Coronary artery (tissue), 2 donors: ENCODE measurements around the gene GALM.

ENCODE experiments used
- DNase-seq: peaks from one replicate; pipeline ENCODE4 v3.0.0-alpha.2; 2017; ENCODE audit warnings: low spot score
- H3K27ac ChIP-seq, 2 donors: fragments of 200-600 bp; sonication (generic); one replicate each; pipeline ENCODE4 v1.5.1; 2016 to 2019
- H3K4me3 ChIP-seq: fragments of 200-600 bp; sonication (generic); 2 replicates; pipeline ENCODE4 v1.5.1; 2016; ENCODE audit warnings: mild to moderate bottlenecking, moderate library complexity
- CTCF ChIP-seq: fragments of 200-600 bp; sonication (generic); IDR thresholded peaks from one replicate; pipeline ENCODE4 v1.5.1; 2019; ENCODE audit warnings: antibody characterized with exemption

GALM gene

GRCh38 chr2:38655441-38655840 is 10.5 kb upstream of the GALM start:
- DNase-seq, result no peak

DNA sequence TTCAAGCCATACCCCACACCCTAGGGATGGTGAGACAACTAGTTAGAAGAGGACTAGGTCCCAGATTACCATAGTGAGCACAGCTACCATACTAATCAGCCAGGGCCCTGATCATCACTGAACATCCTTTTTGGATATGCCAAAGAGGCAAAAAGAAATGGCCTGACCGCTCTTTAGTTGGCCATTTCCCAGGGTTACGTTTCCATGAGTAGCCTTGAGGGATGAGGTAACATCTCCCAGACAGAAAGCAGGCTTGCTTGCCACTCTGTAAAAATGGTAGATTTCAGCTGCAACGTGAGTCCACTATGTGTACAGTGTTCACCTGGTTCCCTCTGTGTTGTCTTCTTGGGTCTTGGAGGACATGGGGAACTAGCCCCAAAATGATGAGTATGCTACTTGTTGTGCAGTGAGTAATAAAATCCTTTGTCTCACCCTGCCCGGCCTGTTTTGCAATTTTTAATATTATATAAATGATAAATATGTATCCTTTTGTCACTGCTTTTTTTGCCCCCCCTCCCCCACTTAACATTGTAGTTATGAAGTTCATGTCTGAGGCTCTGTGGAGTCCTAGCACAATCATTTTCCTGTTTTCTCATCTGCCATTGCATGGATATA is 8.9 kb upstream of the GALM start:
- no peak overlapping the region for H3K27ac ChIP-seq
- no peak for TF ChIP-seq CTCF

More at GRCh38 chr2:38655441-38655840, 10.5 kb upstream of the GALM start:
- Histone ChIP-seq H3K27ac (no peak overlapping the region), H3K4me3 (no peak overlapping the region)
- no peak for TF ChIP-seq CTCF

GRCh38 chr2:38658613-38659012 is 7.3 kb upstream of the GALM start:
- no peak for DNase-seq
- Histone ChIP-seq H3K4me3 (no peak overlapping the region), H3K27ac (no peak overlapping the region)
- no peak for TF ChIP-seq CTCF

More for the DNA sequence above, 8.9 kb upstream of the GALM start:
- no peak for DNase-seq
- H3K4me3 ChIP-seq, result no peak overlapping the region

GRCh38 chr2:38659115-38659514 is 6.8 kb upstream of the GALM start:
- no peak overlapping the region for H3K27ac ChIP-seq
- H3K4me3 ChIP-seq, result no peak overlapping the region
- DNase-seq, result no peak
- no peak for TF ChIP-seq CTCF

DNA sequence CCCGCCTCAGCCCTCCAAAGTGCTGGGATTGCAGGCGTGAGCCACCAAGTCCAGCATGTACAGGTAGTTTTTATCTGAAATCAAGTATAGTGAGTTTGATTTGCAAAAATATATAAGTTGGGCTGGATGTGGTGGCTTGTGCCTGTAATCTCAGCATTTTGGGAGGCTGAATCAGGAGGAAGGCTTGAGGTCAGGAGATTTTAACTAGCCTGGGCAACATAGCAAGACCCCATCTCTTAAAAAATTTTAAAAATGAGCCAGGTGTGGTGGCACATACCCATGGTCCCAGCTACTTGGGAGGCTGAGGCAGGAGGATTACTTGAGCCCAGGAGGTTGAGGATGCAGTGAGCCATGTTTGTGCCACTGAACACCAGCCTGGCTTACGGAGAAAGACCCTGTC is 5.6 kb upstream of the GALM start:
- Histone ChIP-seq H3K4me3 (no peak overlapping the region), H3K27ac (no peak overlapping the region)
- DNase-seq, result no peak
- TF ChIP-seq CTCF, result no peak

DNA sequence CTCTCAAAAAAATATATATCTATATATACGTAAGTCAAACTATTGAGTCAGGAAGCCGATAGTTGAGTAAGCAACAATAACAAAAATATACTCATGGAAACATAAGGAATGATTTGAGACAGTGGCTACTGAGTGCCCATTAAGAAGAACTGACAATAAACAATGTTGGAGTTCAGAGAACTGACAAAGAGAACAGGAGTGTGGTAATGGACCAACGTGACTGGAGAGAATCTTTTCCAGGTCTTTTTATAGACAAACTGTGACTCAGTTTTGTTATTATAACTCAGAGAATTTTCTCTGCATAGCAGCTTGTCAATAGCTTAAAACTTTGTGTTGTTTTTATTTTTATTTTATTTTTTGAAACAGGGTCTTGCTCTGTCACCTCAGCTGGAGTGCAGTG is 4.6 kb upstream of the GALM start:
- H3K4me3 ChIP-seq, result no peak overlapping the region
- no peak for DNase-seq
- TF ChIP-seq CTCF, result no peak
- no peak overlapping the region for H3K27ac ChIP-seq

DNA sequence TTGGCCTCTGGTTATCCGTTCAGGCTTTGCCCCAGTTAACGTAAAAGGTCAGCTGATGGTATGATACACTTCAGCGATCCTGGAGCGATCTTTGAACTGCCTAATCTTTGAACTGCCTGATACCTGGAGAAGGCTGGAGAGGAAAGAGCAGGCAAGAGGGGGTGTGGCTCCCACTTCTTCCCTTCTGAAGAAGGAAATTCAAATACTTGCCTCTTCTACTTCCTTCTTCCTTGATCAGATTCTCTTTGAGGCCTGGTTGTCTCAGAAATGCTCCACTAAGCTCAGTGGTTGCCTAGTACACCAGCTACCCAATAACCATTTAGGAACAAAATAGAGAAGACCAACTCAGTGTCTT is 619 bp downstream of the GALM start:
- no peak for DNase-seq
- Histone ChIP-seq H3K4me3 (peak overlapping the region; percentile 82), H3K27ac (peak overlapping the region; percentile 17 to 85)
- TF ChIP-seq CTCF, result no peak
